HG03103 (cell line): ENCODE data around the gene RBP3.

Source experiments
- ATAC-seq: cut with Tn5 transposase; IDR thresholded peaks from one replicate; pipeline ENCODE4 v1.9.1; 2021; ENCODE audit warnings: low read depth; ENCODE audit not compliant: unreplicated experiment

RBP3 gene

DNA sequence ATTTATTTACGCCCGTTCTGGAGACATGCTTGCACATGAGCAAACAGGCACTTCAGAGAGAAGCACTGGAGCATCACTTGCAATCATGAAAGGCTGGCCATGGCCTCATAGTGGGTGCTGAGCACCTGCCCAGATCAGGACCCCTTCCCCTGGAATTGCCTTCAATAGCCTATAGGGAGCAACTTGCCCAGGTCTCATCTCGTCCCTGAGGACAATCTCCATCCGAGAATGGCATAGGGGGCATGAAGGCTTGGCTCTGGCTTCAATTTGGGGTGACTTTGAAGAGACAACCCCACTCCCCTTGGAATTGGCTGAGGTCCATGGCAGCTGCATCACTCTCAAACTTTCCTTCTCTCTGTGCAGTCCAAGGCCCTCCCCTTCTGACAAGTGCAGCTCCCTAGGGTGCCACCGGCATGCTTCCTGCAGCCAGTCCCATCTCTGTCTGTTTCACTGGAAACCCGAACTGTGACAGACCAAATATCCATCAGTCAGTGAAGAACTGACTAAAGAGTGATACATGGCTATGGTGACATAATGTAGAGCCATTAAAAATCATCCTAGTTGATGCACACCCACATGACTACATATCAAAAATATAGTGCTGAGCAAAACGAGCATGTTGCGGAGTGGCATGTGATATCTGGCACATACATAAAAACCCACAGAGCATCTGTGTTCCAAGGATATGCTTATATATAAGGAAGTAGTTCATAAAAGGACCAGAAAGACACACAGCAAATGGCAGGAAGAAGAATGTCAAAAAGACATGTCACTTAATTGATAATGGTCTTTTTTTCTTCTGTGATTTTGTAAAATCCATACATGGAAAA lies 13.5 kb upstream of the RBP3 start:
- no peak for ATAC-seq

DNA sequence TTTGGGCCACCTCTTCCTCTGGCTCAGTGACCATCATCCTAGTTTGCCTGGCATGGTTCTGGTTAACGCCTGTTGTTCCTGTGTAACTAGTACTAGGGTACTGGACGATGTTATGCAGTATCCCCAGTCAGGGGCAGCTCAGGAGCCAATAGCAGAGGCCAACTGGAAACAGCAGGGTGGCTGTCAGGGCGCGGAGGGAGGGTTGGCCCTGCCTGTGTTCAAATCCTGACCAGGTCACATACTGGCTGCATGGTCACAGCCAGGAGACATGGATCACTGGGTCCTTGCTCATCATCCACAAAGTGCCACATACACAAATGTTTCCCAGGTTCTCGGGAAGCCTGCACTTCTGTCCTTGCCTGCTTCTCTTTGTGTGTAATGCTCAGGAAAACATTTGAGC lies 12.3 kb upstream of the RBP3 start:
- ATAC-seq = no peak

GRCh38 chr10:47336387-47337134 lies 11.6 kb upstream of the RBP3 start:
- no peak for ATAC-seq

DNA sequence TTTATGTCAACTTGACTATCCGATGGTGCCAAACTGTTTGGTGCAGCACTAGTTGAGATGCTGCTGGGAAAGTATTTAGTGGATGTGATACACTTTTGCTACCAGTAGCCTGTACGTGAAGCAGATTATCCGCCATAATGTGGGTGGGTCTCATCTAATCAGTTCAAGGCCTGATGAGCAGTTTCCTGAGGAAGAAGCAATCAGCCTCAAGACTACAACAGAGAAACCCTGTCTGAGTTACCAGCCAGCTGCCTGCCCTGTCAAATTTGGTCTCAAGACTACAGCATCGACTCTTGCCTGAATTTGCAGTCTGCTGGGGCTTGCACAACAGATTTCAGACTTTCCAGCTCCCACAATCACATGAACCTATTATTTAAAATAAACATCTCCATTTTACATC lies 10.9 kb upstream of the RBP3 start:
- ATAC-seq = no peak

GRCh38 chr10:47339186-47339735 lies 8.9 kb upstream of the RBP3 start:
- no peak for ATAC-seq

DNA sequence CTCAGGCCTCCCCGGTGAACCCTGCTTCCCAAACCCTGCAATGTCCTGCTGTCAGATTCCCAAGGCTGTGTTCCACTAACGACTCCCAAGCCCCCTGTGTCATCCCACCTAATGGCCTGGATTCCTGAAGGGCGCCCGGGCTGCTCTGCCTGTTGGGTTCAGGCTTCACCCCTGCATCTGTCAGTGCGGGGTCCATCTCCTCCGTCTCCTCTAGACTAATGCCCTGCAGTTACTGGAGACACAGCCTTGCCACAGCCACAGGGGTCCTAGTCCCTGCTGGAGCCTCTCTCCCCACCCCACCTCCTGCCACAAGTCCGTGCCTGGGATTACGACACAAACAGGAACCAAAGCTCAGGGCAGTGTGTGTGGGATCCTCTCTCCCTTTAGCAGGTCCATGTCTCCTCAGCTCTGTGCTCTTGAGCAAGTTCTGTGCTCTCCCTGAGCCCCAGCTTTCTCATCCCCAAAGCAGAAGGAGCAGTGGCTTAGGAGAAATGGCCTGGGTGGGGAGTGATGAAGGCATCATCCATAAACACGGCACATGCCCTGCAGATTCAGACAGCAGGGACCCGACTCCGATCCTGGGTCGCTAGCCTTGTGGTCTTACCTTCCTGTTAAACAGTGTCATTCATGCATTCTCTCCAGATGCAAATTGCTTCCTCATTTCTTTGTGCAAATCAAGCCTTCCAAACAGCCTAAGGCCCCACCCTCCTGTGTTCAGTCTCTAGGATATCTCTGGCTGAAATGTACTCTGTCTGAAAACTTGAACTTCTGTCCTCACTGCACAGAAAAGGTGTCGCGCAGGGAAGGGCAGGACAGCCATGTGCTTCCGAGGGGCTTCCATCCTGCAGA lies 8.2 kb upstream of the RBP3 start:
- ATAC-seq = no peak

GRCh38 chr10:47340608-47341170 lies 7.5 kb upstream of the RBP3 start:
- no peak for ATAC-seq

DNA sequence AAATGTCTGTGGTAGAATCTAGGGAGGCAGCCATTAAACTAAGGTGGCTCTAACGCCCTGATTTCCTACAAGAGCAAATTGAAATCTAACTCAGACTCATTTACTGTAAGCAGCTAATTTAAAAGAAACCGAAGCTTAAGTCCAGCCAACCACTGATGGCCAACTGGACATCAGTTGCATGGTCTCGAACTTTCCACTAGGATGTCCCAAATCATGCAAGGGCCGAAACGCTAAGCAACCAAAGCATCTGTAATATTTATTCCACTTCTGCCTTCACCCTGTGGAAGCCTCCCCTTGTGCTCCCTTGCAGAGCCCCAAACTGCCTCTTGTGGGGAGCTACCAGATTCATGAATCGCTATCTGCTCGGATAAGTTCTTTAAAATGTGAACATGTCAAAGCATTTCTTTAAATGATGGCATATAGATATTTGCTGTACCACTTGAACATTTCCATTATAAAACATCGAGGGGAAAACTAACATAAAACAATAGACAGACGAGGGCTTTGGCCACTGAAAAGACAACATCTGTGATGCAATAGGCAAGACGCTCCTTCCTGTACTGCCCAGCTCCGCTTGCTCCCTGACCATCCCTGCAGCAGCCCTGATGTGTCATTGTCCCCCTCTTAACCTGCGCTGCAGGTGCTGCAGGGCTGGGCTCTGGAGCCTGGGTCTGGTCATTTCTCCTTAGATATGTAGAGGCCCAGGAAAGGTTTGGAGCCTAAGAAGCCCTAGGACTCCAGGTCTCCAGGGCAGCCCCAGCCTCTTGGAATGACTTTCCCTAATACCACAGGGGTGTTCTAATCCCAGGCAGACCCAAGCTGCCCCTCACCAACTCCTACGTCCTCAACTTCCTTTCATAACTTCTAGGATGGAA lies 2.9 kb upstream of the RBP3 start:
- ATAC-seq = no peak

GRCh38 chr10:47346581-47347302 lies 1.4 kb upstream of the RBP3 start:
- ATAC-seq = no peak

- ATAC-seq = no peak
These were observed 874 bp upstream of the RBP3 start for GRCh38 chr10:47347303-47347675.

- ATAC-seq = no peak
These were observed 703 bp downstream of the RBP3 start for GRCh38 chr10:47348661-47349470.

- ATAC-seq = no peak
These were observed 1.4 kb downstream of the RBP3 start for GRCh38 chr10:47349516-47349915.

GRCh38 chr10:47349941-47350371 lies 1.8 kb downstream of the RBP3 start:
- no peak for ATAC-seq

DNA sequence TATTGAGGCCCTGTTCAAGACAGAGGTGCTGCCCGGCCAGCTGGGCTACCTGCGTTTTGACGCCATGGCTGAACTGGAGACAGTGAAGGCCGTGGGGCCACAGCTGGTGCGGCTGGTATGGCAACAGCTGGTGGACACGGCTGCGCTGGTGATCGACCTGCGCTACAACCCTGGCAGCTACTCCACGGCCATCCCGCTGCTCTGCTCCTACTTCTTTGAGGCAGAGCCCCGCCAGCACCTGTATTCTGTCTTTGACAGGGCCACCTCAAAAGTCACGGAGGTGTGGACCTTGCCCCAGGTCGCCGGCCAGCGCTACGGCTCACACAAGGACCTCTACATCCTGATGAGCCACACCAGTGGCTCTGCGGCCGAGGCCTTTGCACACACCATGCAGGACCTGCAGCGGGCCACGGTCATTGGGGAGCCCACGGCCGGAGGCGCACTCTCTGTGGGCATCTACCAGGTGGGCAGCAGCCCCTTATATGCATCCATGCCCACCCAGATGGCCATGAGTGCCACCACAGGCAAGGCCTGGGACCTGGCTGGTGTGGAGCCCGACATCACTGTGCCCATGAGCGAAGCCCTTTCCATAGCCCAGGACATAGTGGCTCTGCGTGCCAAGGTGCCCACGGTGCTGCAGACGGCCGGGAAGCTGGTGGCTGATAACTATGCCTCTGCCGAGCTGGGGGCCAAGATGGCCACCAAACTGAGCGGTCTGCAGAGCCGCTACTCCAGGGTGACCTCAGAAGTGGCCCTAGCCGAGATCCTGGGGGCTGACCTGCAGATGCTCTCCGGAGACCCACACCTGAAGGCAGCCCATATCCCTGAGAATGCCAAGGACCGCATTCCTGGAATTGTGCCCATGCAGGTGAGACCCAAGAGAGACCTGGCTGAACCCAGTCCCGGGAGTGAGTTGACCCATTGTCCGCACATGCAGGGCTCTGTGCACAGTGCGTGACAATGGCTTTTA lies 2.8 kb downstream of the RBP3 start:
- no peak for ATAC-seq

DNA sequence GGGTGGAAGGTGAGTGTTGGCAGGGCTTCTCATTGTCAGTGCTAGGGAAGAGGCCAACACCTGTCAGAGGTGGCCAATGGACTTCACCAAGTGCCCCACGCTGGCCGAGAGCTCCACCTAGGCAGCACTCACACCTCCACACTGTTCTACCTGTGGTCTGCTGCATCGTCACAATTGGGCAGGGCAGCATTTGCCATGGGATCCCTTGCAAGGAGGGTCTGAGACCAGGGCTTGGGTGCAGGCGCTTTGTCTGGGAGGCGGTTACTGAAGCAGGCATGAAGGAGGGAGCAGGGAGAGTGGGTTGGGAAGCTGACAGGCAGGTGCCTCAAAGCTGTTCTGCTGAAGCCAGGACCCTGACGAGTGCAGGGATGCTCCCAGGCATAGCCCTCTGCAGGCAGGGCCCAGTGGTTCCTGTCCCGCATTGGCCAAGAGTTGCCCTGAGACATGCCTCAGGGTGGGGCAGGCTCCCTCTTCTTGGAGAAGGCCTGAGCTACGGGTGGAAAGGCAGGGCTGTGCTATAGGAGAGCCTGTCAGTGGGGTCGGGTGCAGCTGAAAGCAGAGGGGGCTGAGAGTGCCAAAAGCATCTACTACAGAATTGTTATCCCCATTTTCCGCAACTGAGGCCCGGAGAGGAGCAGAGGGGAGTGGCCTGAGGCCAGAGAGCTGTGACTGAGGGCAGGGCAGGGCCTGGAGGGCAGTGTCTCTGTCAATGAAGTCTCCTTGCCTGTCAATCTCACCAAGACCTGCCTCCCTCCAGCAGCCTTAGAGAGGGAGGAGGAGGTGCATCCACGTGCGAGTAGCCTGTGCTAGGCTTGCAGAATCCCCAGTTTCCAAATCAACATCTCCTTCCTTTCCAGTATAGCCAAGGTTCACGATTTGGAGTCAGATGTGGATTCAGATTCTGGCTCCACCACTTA lies 4.0 kb downstream of the RBP3 start:
- ATAC-seq = no peak

- ATAC-seq = no peak
These were observed 5.2 kb downstream of the RBP3 start for GRCh38 chr10:47353351-47353750.
